ENCODE data around the gene DOC2A.
"Not testable (repeated sequence)": the region's sequence is repeated elsewhere in the genome, so short reads cannot be mapped to it uniquely, and the experiment has no call there.

Gene DOC2A

DNA sequence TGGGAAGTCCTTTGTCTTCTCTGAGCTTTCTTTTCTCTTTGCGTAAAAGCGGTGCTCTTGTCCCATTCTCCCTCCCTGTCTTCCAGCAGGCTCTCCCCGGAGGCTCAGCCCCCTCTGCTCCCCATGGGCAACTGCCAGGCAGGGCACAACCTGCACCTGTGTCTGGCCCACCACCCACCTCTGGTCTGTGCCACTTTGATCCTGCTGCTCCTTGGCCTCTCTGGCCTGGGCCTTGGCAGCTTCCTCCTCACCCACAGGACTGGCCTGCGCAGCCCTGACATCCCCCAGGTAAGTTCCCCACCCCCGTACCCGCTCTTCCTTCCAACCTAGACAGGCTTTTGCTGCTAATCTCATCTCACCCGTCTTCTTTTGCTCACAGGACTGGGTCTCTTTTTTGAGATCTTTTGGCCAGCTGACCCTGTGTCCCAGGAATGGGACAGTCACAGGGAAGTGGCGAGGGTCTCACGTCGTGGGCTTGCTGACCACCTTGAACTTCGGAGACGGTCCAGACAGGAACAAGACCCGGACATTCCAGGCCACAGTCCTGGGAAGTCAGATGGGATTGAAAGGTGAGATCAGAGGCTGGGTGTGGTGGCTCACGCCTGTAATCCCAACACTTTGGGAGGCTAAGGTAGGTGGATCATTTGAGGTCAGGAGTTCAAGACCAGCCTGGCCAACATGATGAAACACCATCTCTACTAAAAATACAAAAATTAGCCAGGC is 47.6 kb downstream of the DOC2A start:
- DNase-seq: no peak

DNA sequence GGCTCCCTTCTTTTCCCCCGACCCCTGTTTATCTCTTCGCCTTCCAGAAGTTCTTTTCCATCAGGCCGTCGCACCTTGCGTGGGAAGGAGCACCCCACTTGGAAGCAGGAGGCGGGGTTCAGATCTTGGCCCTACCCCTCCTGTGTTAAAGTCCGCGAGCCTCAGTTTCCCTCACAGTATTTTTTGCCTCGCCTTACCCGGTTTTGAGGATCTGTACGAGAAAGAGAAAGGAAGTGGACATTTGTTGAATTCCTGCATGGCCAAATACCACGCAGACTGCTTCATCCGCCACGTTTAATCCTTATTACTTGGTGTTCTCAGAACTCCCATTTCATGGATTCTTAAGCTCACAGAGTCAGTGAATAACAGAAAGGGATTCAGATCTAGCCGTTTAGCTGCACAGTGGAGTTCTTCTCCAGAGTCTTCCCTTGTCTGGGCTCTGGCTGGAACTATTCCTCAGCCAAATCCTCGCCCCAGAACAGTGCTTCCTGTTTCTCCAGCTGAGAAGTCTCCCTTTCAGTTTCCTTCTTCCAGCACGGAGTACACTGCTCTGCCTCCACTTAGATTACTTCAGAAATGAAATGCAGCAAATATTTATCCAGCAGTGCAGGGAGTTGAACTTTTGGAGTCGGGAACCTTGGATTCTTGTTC is 48.4 kb downstream of the DOC2A start:
- no peak for DNase-seq

DNA sequence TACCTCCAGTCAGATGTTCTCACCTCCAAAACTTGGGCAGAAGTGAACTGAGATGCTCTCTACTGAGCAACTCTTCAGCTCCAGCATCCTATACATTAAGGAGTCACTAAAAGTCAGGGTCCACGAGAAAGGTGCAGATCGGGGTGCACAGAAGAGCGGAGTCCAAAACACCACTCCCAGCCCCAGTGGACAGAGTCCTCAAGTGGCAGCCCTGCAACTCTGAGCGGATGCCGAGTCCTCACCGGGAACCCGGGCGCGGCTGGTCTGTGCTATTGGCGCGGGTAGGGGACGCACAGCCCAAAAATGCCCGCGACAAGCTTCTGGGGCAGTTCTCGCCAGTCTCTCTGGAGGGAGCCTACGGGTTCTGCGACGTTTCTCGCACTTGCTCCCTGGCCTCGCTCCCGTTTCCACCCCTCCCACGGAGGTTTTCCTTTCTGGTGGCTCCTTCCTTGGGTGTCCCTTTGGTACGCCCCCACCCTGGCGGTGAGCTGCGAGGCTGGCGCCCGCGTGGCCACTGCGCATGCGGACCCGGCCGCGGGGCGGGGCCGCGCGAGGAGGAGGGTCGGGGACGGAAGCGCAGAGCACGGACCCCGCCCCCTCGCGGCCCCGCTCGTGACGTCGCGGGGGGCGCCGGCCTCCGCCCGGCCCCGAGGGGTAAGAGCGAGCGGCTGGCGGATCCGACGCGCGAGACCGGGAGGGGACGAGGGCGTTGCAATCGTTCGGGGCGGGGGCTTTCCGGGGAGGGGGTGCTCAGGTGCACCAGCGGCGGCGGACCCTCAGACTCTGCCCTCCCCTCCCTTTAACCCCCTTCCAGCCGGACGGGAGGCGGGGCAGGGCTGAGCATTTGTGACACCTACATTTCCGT is 49.1 kb downstream of the DOC2A start, which contains the start of gene TMEM219:
TMEM219 (plus strand) TSS at position 601 of the 865 bp plus-strand sequence. CDS start 1,065 bp downstream, outside the sequence.
- DNase-seq: peak; percentile 83

DNA sequence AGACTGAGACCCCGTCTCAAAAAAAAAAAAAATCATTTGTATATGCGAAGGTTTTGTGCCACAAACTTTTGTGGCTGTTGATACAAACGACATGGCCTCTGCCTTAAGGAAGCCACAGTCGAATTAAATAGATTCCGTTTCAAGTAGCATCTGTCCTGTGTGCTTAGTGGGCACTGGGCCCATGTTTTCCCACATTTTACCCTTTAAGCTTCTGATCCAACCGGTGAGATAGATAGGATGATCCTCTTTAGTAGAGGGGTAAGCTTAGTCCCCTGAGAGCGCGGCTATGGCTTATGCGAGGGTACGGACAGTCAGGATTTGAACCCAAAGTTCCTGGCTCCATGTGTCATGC is 49.7 kb downstream of the DOC2A start:
- DNase-seq: peak; percentile 47

DNA sequence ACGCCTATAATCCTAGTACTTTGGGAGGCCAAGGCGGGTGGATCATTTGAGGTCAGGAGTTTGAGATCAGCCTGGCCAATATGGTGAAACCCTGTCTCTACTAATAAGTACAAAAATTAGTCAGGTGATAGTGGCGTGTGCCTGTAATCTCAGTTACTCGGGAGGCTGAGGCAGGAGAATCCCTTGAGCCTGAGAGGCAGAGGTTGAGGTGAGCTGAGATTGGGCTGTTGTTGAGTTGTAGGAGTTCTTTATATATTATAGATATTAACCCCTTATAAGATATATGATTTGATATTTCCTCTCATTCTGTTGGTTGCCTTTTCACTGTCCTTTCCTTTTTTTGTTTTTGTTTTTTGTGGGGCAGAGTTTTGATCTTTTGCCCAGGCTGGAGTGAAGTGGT is 51.0 kb downstream of the DOC2A start:
- DNase-seq: not testable (repeated sequence)

DNA sequence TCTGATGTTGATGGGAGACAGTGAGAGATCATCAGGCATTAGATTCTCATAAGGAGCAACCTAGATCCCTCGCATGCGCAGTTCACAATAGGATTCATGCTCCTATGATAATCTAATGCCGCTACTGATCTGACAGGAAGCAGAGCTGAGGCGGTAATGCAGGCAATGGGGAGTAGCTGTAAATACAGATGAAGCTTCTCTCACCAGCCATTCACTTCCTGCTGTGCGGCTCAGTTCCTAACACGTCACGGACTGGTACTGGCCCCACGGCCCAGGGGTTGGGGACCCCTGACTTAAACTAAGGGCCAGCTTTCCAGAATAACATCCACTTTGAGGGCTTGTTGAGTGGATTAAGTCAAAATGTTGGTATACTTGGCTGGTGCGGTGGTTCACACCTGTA is 51.5 kb downstream of the DOC2A start:
- no peak for DNase-seq

DNA sequence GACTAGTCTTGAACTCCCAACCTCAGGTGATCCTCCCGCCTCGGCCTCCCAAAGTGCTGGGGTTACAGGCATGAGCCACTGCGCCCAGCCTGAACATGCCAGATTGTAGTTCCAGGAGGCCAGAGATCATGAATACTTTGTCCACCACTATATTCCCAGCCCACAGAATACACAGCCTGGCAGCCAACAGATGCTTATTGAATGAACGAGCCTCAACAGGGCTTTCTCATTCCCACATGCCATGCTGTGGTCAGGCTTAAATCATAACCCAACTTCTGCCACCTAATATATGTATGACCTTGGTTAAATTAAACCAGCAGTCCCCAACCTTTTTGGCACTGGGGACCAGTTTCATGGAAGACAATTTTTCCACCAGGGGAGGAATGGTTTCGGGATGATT is 52.1 kb downstream of the DOC2A start:
- DNase-seq: no peak
